GM12873 (cell line): Measurements from ENCODE around the gene SP2.

ENCODE experiments used
- CTCF ChIP-seq: IDR thresholded peaks from 2 replicates; pipeline ENCODE4 v1.5.1; 2012; ENCODE audit warnings: low read depth, mild to moderate bottlenecking, moderate library complexity, low read length, control low read depth; ENCODE audit not compliant: insufficient read depth; ENCODE audit errors: missing control alignments

The SP2 gene

GRCh38 chr17:47872019-47872650 is 23.9 kb upstream of the SP2 start:
- TF ChIP-seq CTCF = no peak

GRCh38 chr17:47872651-47873161 is 23.3 kb upstream of the SP2 start:
- TF ChIP-seq CTCF = no peak

- TF ChIP-seq CTCF = no peak
These were observed 22.6 kb upstream of the SP2 start for GRCh38 chr17:47873200-47874090.

- TF ChIP-seq CTCF = no peak
These were observed 20.7 kb upstream of the SP2 start for GRCh38 chr17:47875011-47875985.

GRCh38 chr17:47877368-47878034 is 18.5 kb upstream of the SP2 start:
- no peak for TF ChIP-seq CTCF

GRCh38 chr17:47878203-47879027 is 17.6 kb upstream of the SP2 start:
- TF ChIP-seq CTCF = no peak
